NT2/D1 (cell line): Measurements from ENCODE around the gene AK3.

ENCODE experiments used
- YY1 ChIP-seq: IDR thresholded peaks from 2 replicates; pipeline ENCODE4 v1.6.1; 2011; ENCODE audit not compliant: insufficient read length, insufficient read depth
- ZNF274 ChIP-seq: IDR thresholded peaks from 2 replicates; pipeline ENCODE4 v1.6.1; 2011; ENCODE audit warnings: mild to moderate bottlenecking, low read depth, low read length

- TF ChIP-seq YY1 (no peak), ZNF274 (no peak)
Observed at GRCh38 chr9:4670591-4670990, 70.4 kb downstream of the AK3 start.
